Adipose tissue (tissue), 3 donors: ENCODE measurements around the gene BET1. TPM values are rescaled to one million over a fixed set of nuclear protein-coding genes. Genes with fewer than 3 reads are reported as not detected.

ENCODE experiments used
- polyA plus RNA-seq, 3 donors: library from polyadenylated mRNA; stranded (reverse); fragments of 200-250 nt; gene quantifications; one replicate each; pipeline ENCODE4 v1.2.3, GENCODE V29; 2013
- donor health status: healthy with polysubstance abuse.
- donor health status: Bipolar disorder and iron deficiency.
- donor health status: healthy.

The BET1 gene
- polyA plus RNA-seq, 3 donors, result 14.4 to 43.7 (median 18.8) TPM

Other genes starting within 250 kb of the BET1 start
- gene TFPI2, start 113.6 kb downstream of the BET1 start, polyA plus RNA-seq, result 10 to 100 TPM; 13.5 to 77.5 (median 19.8) TPM
- gene GNGT1, start 97.8 kb downstream of the BET1 start, polyA plus RNA-seq, result not detected
- 100 to 1,000 TPM in 1 of 3 donors, 10 to 100 TPM in 1, 1 to 10 TPM in 1; 6.8 to 130 (median 42.3) TPM for gene GNG11, start 82.6 kb downstream of the BET1 start, polyA plus RNA-seq